H9 (cell line): ENCODE results near the gene ADGRB3. TPM values are rescaled to one million over a fixed set of nuclear protein-coding genes. Genes with fewer than 3 reads are reported as not detected.

Experiments used
- DNase-seq: peaks from one replicate; pipeline ENCODE4 v3.0.0-alpha.2; 2017
- H2AFZ ChIP-seq: one replicate; pipeline ENCODE4 v1.6.1; 2013; ENCODE audit warnings: mild to moderate bottlenecking, low read length, control low read depth, moderate library complexity
- H2AK5ac ChIP-seq: 2 replicates; pipeline ENCODE4 v1.6.1; 2013; ENCODE audit warnings: low read length, control low read depth, mixed read lengths; ENCODE audit not compliant: insufficient read length
- H2BK120ac ChIP-seq: one replicate; pipeline ENCODE4 v1.6.1; 2013; ENCODE audit warnings: low read depth, mild to moderate bottlenecking, low read length, control low read depth, inconsistent platforms; ENCODE audit not compliant: poor library complexity, severe bottlenecking
- H2BK12ac ChIP-seq: 2 replicates; pipeline ENCODE4 v1.6.1; 2013; ENCODE audit warnings: low read length, control low read depth, mixed read lengths, low read depth; ENCODE audit not compliant: insufficient read length
- H2BK15ac ChIP-seq: 2 replicates; pipeline ENCODE4 v1.6.1; 2013; ENCODE audit warnings: low read depth, low read length, control low read depth
- H2BK20ac ChIP-seq: one replicate; pipeline ENCODE4 v1.6.1; 2013; ENCODE audit warnings: low read depth, mild to moderate bottlenecking, low read length, control low read depth, inconsistent platforms; ENCODE audit not compliant: poor library complexity, severe bottlenecking
- H2BK5ac ChIP-seq: 2 replicates; pipeline ENCODE4 v1.6.1; 2013; ENCODE audit warnings: low read length, control low read depth, mixed read lengths; ENCODE audit not compliant: insufficient read length
- H3K14ac ChIP-seq: 2 replicates; pipeline ENCODE4 v1.6.1; 2013; ENCODE audit warnings: low read length, control low read depth; ENCODE audit not compliant: insufficient read depth
- H3K18ac ChIP-seq: 2 replicates; pipeline ENCODE4 v1.6.1; 2013; ENCODE audit warnings: low read depth, mild to moderate bottlenecking, mixed read lengths, low read length, control low read depth; ENCODE audit not compliant: insufficient read length
- H3K23ac ChIP-seq: 2 replicates; pipeline ENCODE4 v1.6.1; 2013; ENCODE audit warnings: low read length, control low read depth, mixed read lengths, low read depth; ENCODE audit not compliant: insufficient read length
- H3K23me2 ChIP-seq: 2 replicates; pipeline ENCODE4 v1.6.1; 2013; ENCODE audit warnings: low read depth, mild to moderate bottlenecking, mixed read lengths, low read length, control low read depth; ENCODE audit not compliant: insufficient read length, poor library complexity, severe bottlenecking
- H3K27ac ChIP-seq: 2 replicates; pipeline ENCODE4 v1.5.1; 2013; ENCODE audit warnings: low read length, control low read depth, mixed read lengths, low read depth; ENCODE audit not compliant: insufficient read length
- H3K27me3 ChIP-seq: 2 replicates; pipeline ENCODE4 v1.6.1; 2013; ENCODE audit warnings: low read length, control low read depth, inconsistent platforms; ENCODE audit not compliant: insufficient read depth
- H3K4ac ChIP-seq: 2 replicates; pipeline ENCODE4 v1.6.1; 2013; ENCODE audit warnings: low read depth, mild to moderate bottlenecking, control low read depth, inconsistent platforms, low read length, moderate library complexity
- H3K4me1 ChIP-seq: 2 replicates; pipeline ENCODE4 v1.6.1; 2013; ENCODE audit warnings: low read length, control low read depth, inconsistent platforms; ENCODE audit not compliant: insufficient read depth
- H3K4me2 ChIP-seq: 2 replicates; pipeline ENCODE4 v1.6.1; 2013; ENCODE audit warnings: low read length, control low read depth, mixed read lengths; ENCODE audit not compliant: insufficient read length, insufficient read depth
- H3K56ac ChIP-seq: 2 replicates; pipeline ENCODE4 v1.6.1; 2013; ENCODE audit warnings: low read depth, mild to moderate bottlenecking, mixed read lengths, low read length, control low read depth; ENCODE audit not compliant: insufficient read length
- H3K79me1 ChIP-seq: 2 replicates; pipeline ENCODE4 v1.6.1; 2013; ENCODE audit warnings: low read depth, mild to moderate bottlenecking, moderate library complexity, low read length, control low read depth, inconsistent platforms; ENCODE audit not compliant: insufficient read depth, poor library complexity, severe bottlenecking
- H3K79me2 ChIP-seq: 2 replicates; pipeline ENCODE4 v1.6.1; 2013; ENCODE audit warnings: low read length, control low read depth, inconsistent platforms; ENCODE audit not compliant: insufficient read depth
- H3K9ac ChIP-seq: 2 replicates; pipeline ENCODE4 v1.6.1; 2013; ENCODE audit warnings: low read length, control low read depth, mixed read lengths; ENCODE audit not compliant: insufficient read length; ENCODE audit errors: extremely low read depth
- H3K9me3 ChIP-seq: one replicate; pipeline ENCODE4 v1.6.1; 2013; ENCODE audit warnings: low read depth, low read length, inconsistent platforms; ENCODE audit not compliant: control insufficient read depth
- H3T11ph ChIP-seq: one replicate; pipeline ENCODE4 v1.6.1; 2013; ENCODE audit warnings: mild to moderate bottlenecking, low read length, control low read depth, inconsistent platforms
- H4K20me1 ChIP-seq: one replicate; pipeline ENCODE4 v1.6.1; 2013; ENCODE audit not compliant: control insufficient read depth, insufficient read length, insufficient read depth
- H4K5ac ChIP-seq: 2 replicates; pipeline ENCODE4 v1.6.1; 2013; ENCODE audit warnings: low read depth, mild to moderate bottlenecking, mixed read lengths, low read length, control low read depth; ENCODE audit not compliant: insufficient read length
- H4K8ac ChIP-seq: replicated peaks from 2 replicates; pipeline ENCODE4 v1.6.1; 2013; ENCODE audit warnings: low read length, control low read depth, mixed read lengths, low read depth; ENCODE audit not compliant: insufficient read length
- H4K91ac ChIP-seq: 2 replicates; pipeline ENCODE4 v1.6.1; 2013; ENCODE audit warnings: low read depth, mild to moderate bottlenecking, moderate library complexity, mixed read lengths, low read length, control low read depth; ENCODE audit not compliant: insufficient read length
- H3K27ac Mint-ChIP-seq, 3 experiments: 2 replicates in 2 of 3; 3 replicates in 1 of 3; pipeline ENCODE4 v1.8.0; 2020 to 2021; ENCODE audit warnings: mixed read lengths in 3 of 3, mild to moderate bottlenecking in 1 of 3, moderate library complexity in 1 of 3
- H3K27me3 Mint-ChIP-seq: 2 replicates; pipeline ENCODE4 v1.8.0; 2021; ENCODE audit warnings: low read depth, mild to moderate bottlenecking, moderate library complexity, mixed read lengths
- H3K36me3 Mint-ChIP-seq, 3 experiments: 2 replicates in 2 of 3; 3 replicates in 1 of 3; pipeline ENCODE4 v1.8.0; 2020 to 2021; ENCODE audit warnings: low read depth in 3 of 3, mixed read lengths in 3 of 3; ENCODE audit not compliant: insufficient read depth in 1 of 3
- H3K4me1 Mint-ChIP-seq, 2 experiments: 2 replicates each; pipeline ENCODE4 v1.8.0; 2020; ENCODE audit warnings: mixed read lengths in 2 of 2
- H3K4me3 Mint-ChIP-seq, 2 experiments: 2 replicates in 1 of 2; 3 replicates in 1 of 2; pipeline ENCODE4 v1.8.0; 2020 to 2021; ENCODE audit warnings: mild to moderate bottlenecking in 2 of 2, mixed read lengths in 2 of 2, moderate library complexity in 1 of 2
- H3K9me3 Mint-ChIP-seq, 2 experiments: 2 replicates in 1 of 2; 3 replicates in 1 of 2; pipeline ENCODE4 v1.8.0; 2020; ENCODE audit warnings: mild to moderate bottlenecking in 2 of 2, mixed read lengths in 2 of 2, moderate library complexity in 1 of 2
- CTCF ChIP-seq: fragments of 200-600 bp; sonication (generic); conservative IDR thresholded peaks from 3 replicates; pipeline ENCODE4 v1.8.0; 2021; ENCODE audit warnings: antibody characterized with exemption, mild to moderate bottlenecking
- total RNA-seq: library from RNA; stranded (reverse); gene quantifications from 2 replicates; pipeline ENCODE4 v1.2.1, GENCODE V29; 2021

ADGRB3 gene
- total RNA-seq, 1 experiment from 2014 or later = 0.37 TPM

GRCh38 chr6:68704485-68704884 lies 69.4 kb downstream of the ADGRB3 start:
- DNase-seq = no peak
- no peaks in the 10 kb centered on the region for H3K9me3 Mint-ChIP-seq
- Histone ChIP-seq H2BK12ac (no peak overlapping the region), H3K14ac (no peak overlapping the region), H4K8ac (no peak overlapping the region), H3K9me3 (no peaks in the 10 kb centered on the region), H3K79me2 (no peaks in the 10 kb centered on the region), H3K4me2 (no peak overlapping the region), H3T11ph (no peak overlapping the region), H3K4ac (no peak overlapping the region), H2BK5ac (no peak overlapping the region), H4K91ac (no peak overlapping the region), H3K79me1 (no peaks in the 10 kb centered on the region), H2AK5ac (no peak overlapping the region), H3K23me2 (no peaks in the 10 kb centered on the region), H3K27me3 (no peaks in the 10 kb centered on the region), H3K27ac (no peak overlapping the region), H4K5ac (no peak overlapping the region), H3K9ac (no peak overlapping the region), H2AFZ (no peak overlapping the region), H3K23ac (no peak overlapping the region), H2BK15ac (no peak overlapping the region), H3K56ac (no peak overlapping the region), H3K4me1 (no peaks in the 10 kb centered on the region), H4K20me1 (no peaks in the 10 kb centered on the region), H2BK20ac (no peak overlapping the region), H3K18ac (no peak overlapping the region), H2BK120ac (no peak overlapping the region)
- no peaks in the 10 kb centered on the region for H3K27me3 Mint-ChIP-seq
- no peaks in the 10 kb centered on the region for H3K36me3 Mint-ChIP-seq
- H3K27ac Mint-ChIP-seq = no peak overlapping the region; a peak in 1 of 7 replicates
- H3K4me1 Mint-ChIP-seq = peaks cover 8 to 11% of the 10 kb centered on the region in 2 experiments
- H3K4me3 Mint-ChIP-seq = no peak overlapping the region
- TF ChIP-seq CTCF = no peak
